ENCODE results near the gene SYT6.

The SYT6 gene

GRCh38 chr1:114153261-114154145 is at the start of gene SYT6:
TSS of gene SYT6 (minus strand) at chr1:114153869. CDS start at chr1:114153772, 97 bp downstream.
- H3K9me3 ChIP-seq (ENCODE audit: control insufficient read depth, low read length) = no peaks in the 10 kb centered on the region
- H3K4me3 ChIP-seq (ENCODE audit: low read length) = peak within 1 kb of the TSS; percentile 64
- peak; percentile 7 for DNase-seq (ENCODE audit: low read depth)
- peaks cover 73% of the 10 kb centered on the region for H3K27me3 ChIP-seq (replicated peaks; ENCODE audit: control insufficient read depth, insufficient read depth, low read length)
- H3K36me3 ChIP-seq (ENCODE audit: control insufficient read depth, insufficient read depth, low read length, severe bottlenecking) = no peaks in the 10 kb centered on the region
- H3K4me1 ChIP-seq (ENCODE audit: control insufficient read depth, insufficient read depth, low read length) = peaks cover 5% of the 10 kb centered on the region
- H3K9ac ChIP-seq (ENCODE audit: low read length) = no peak within 1 kb of the TSS

- peaks cover 5% of the 10 kb centered on the region for H3K9me3 ChIP-seq (ENCODE audit: control insufficient read depth, low read length)
- no peaks in the 10 kb centered on the region for H3K36me3 ChIP-seq (ENCODE audit: control insufficient read depth, insufficient read depth, low read length, severe bottlenecking)
- no peak overlapping the region for H3K4me3 ChIP-seq (ENCODE audit: low read length)
- no peak overlapping the region for H3K9ac ChIP-seq (ENCODE audit: low read length)
- no peak for DNase-seq (ENCODE audit: low read depth)
- peaks cover 77% of the 10 kb centered on the region for H3K27me3 ChIP-seq (replicated peaks; ENCODE audit: control insufficient read depth, insufficient read depth, low read length)
- no peaks in the 10 kb centered on the region for H3K4me1 ChIP-seq (ENCODE audit: control insufficient read depth, insufficient read depth, low read length)
These were observed 47.8 kb upstream of the SYT6 start for GRCh38 chr1:114201486-114201885.

GRCh38 chr1:114199017-114199594 is 45.4 kb upstream of the SYT6 start:
- peaks cover 17% of the 10 kb centered on the region for H3K9me3 ChIP-seq (ENCODE audit: control insufficient read depth, low read length)
- H3K27me3 ChIP-seq (replicated peaks; ENCODE audit: control insufficient read depth, insufficient read depth, low read length) = peaks cover 88% of the 10 kb centered on the region
- H3K4me1 ChIP-seq (ENCODE audit: control insufficient read depth, insufficient read depth, low read length) = no peaks in the 10 kb centered on the region
- DNase-seq (ENCODE audit: low read depth) = no peak
- H3K9ac ChIP-seq (ENCODE audit: low read length) = no peak overlapping the region
- no peak overlapping the region for H3K4me3 ChIP-seq (ENCODE audit: low read length)
- H3K36me3 ChIP-seq (ENCODE audit: control insufficient read depth, insufficient read depth, low read length, severe bottlenecking) = no peaks in the 10 kb centered on the region

GRCh38 chr1:114196992-114197907 is 43.6 kb upstream of the SYT6 start:
- peaks cover 19% of the 10 kb centered on the region for H3K9me3 ChIP-seq (ENCODE audit: control insufficient read depth, low read length)
- DNase-seq (ENCODE audit: low read depth) = no peak
- H3K9ac ChIP-seq (ENCODE audit: low read length) = no peak overlapping the region
- H3K4me3 ChIP-seq (ENCODE audit: low read length) = no peak overlapping the region
- no peaks in the 10 kb centered on the region for H3K36me3 ChIP-seq (ENCODE audit: control insufficient read depth, insufficient read depth, low read length, severe bottlenecking)
- peaks cover 79% of the 10 kb centered on the region for H3K27me3 ChIP-seq (replicated peaks; ENCODE audit: control insufficient read depth, insufficient read depth, low read length)
- no peaks in the 10 kb centered on the region for H3K4me1 ChIP-seq (ENCODE audit: control insufficient read depth, insufficient read depth, low read length)

- Histone ChIP-seq H3K27me3 (replicated peaks; ENCODE audit: control insufficient read depth, insufficient read depth, low read length) (peaks cover 76% of the 10 kb centered on the region), H3K9me3 (ENCODE audit: control insufficient read depth, low read length) (peaks cover 19% of the 10 kb centered on the region)
- no peak for DNase-seq (ENCODE audit: low read depth)
These were observed 42.1 kb upstream of the SYT6 start for GRCh38 chr1:114195819-114196218.

GRCh38 chr1:114192328-114192727 is 38.7 kb upstream of the SYT6 start:
- no peaks in the 10 kb centered on the region for H3K4me1 ChIP-seq (ENCODE audit: control insufficient read depth, insufficient read depth, low read length)
- DNase-seq (ENCODE audit: low read depth) = no peak
- H3K36me3 ChIP-seq (ENCODE audit: control insufficient read depth, insufficient read depth, low read length, severe bottlenecking) = no peaks in the 10 kb centered on the region
- peaks cover 51% of the 10 kb centered on the region for H3K27me3 ChIP-seq (replicated peaks; ENCODE audit: control insufficient read depth, insufficient read depth, low read length)
- H3K9me3 ChIP-seq (ENCODE audit: control insufficient read depth, low read length) = peaks cover 14% of the 10 kb centered on the region
- H3K9ac ChIP-seq (ENCODE audit: low read length) = no peak overlapping the region
- no peak overlapping the region for H3K4me3 ChIP-seq (ENCODE audit: low read length)

More at GRCh38 chr1:114195819-114196218, 42.1 kb upstream of the SYT6 start:
- Histone ChIP-seq H3K36me3 (ENCODE audit: control insufficient read depth, insufficient read depth, low read length, severe bottlenecking) (no peaks in the 10 kb centered on the region), H3K9ac (ENCODE audit: low read length) (no peak overlapping the region), H3K4me1 (ENCODE audit: control insufficient read depth, insufficient read depth, low read length) (no peaks in the 10 kb centered on the region), H3K4me3 (ENCODE audit: low read length) (no peak overlapping the region)

GRCh38 chr1:114189398-114189797 is 35.7 kb upstream of the SYT6 start:
- no peak for DNase-seq (ENCODE audit: low read depth)
- H3K36me3 ChIP-seq (ENCODE audit: control insufficient read depth, insufficient read depth, low read length, severe bottlenecking) = no peaks in the 10 kb centered on the region
- H3K4me3 ChIP-seq (ENCODE audit: low read length) = no peak overlapping the region
- H3K9me3 ChIP-seq (ENCODE audit: control insufficient read depth, low read length) = peaks cover 5% of the 10 kb centered on the region
- H3K27me3 ChIP-seq (replicated peaks; ENCODE audit: control insufficient read depth, insufficient read depth, low read length) = peaks cover 23% of the 10 kb centered on the region
- H3K4me1 ChIP-seq (ENCODE audit: control insufficient read depth, insufficient read depth, low read length) = no peaks in the 10 kb centered on the region
- no peak overlapping the region for H3K9ac ChIP-seq (ENCODE audit: low read length)

- peaks cover 12% of the 10 kb centered on the region for H3K27me3 ChIP-seq (replicated peaks; ENCODE audit: control insufficient read depth, insufficient read depth, low read length)
- H3K9me3 ChIP-seq (ENCODE audit: control insufficient read depth, low read length) = no peaks in the 10 kb centered on the region
- no peaks in the 10 kb centered on the region for H3K36me3 ChIP-seq (ENCODE audit: control insufficient read depth, insufficient read depth, low read length, severe bottlenecking)
- DNase-seq (ENCODE audit: low read depth) = no peak
- H3K4me3 ChIP-seq (ENCODE audit: low read length) = no peak overlapping the region
- H3K4me1 ChIP-seq (ENCODE audit: control insufficient read depth, insufficient read depth, low read length) = no peaks in the 10 kb centered on the region
- H3K9ac ChIP-seq (ENCODE audit: low read length) = no peak overlapping the region
These were observed 27.7 kb upstream of the SYT6 start for GRCh38 chr1:114181356-114181755.

GRCh38 chr1:114180742-114181141 is 27.1 kb upstream of the SYT6 start:
- Histone ChIP-seq H3K36me3 (ENCODE audit: control insufficient read depth, insufficient read depth, low read length, severe bottlenecking) (no peaks in the 10 kb centered on the region), H3K9me3 (ENCODE audit: control insufficient read depth, low read length) (no peaks in the 10 kb centered on the region), H3K27me3 (replicated peaks; ENCODE audit: control insufficient read depth, insufficient read depth, low read length) (peaks cover 12% of the 10 kb centered on the region), H3K9ac (ENCODE audit: low read length) (no peak overlapping the region), H3K4me1 (ENCODE audit: control insufficient read depth, insufficient read depth, low read length) (no peaks in the 10 kb centered on the region), H3K4me3 (ENCODE audit: low read length) (no peak overlapping the region)
- DNase-seq (ENCODE audit: low read depth) = no peak

- Histone ChIP-seq H3K27me3 (replicated peaks; ENCODE audit: control insufficient read depth, insufficient read depth, low read length) (peaks cover 15% of the 10 kb centered on the region), H3K9me3 (ENCODE audit: control insufficient read depth, low read length) (no peaks in the 10 kb centered on the region), H3K4me1 (ENCODE audit: control insufficient read depth, insufficient read depth, low read length) (no peaks in the 10 kb centered on the region), H3K9ac (ENCODE audit: low read length) (no peak overlapping the region), H3K4me3 (ENCODE audit: low read length) (no peak overlapping the region), H3K36me3 (ENCODE audit: control insufficient read depth, insufficient read depth, low read length, severe bottlenecking) (no peaks in the 10 kb centered on the region)
- DNase-seq (ENCODE audit: low read depth) = no peak
These were observed 25.3 kb upstream of the SYT6 start for GRCh38 chr1:114178936-114179335.

- Histone ChIP-seq H3K36me3 (ENCODE audit: control insufficient read depth, insufficient read depth, low read length, severe bottlenecking) (no peaks in the 10 kb centered on the region), H3K4me1 (ENCODE audit: control insufficient read depth, insufficient read depth, low read length) (no peaks in the 10 kb centered on the region), H3K9me3 (ENCODE audit: control insufficient read depth, low read length) (peaks cover 10% of the 10 kb centered on the region), H3K9ac (ENCODE audit: low read length) (no peak overlapping the region), H3K27me3 (replicated peaks; ENCODE audit: control insufficient read depth, insufficient read depth, low read length) (peaks cover 31% of the 10 kb centered on the region), H3K4me3 (ENCODE audit: low read length) (no peak overlapping the region)
- no peak for DNase-seq (ENCODE audit: low read depth)
These were observed 23.6 kb upstream of the SYT6 start for GRCh38 chr1:114177282-114177681.
